Measurements from ENCODE around the gene NCAPD2.

DNA sequence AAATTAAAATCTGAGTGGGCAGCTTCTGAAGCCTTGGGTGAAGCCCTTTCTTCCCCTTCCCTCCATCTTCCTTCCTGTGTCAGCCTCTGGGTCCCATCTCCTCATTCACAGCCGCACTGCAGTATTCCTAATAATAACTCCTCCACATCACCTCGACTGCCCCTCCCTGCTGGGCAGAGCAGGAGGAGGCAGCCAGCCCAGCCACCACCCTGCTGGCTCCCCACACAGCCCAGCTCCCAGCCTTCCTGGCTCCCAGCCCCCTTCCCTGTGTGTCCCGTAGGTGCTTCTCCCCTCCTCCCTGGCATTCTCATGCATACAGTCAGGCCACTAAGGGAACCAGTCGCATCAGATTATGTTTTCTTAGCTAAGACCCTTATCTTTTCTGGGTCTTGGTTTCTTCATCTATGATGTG lies 58.2 kb downstream of the NCAPD2 start:
- TF ChIP-seq, protein P1, sequence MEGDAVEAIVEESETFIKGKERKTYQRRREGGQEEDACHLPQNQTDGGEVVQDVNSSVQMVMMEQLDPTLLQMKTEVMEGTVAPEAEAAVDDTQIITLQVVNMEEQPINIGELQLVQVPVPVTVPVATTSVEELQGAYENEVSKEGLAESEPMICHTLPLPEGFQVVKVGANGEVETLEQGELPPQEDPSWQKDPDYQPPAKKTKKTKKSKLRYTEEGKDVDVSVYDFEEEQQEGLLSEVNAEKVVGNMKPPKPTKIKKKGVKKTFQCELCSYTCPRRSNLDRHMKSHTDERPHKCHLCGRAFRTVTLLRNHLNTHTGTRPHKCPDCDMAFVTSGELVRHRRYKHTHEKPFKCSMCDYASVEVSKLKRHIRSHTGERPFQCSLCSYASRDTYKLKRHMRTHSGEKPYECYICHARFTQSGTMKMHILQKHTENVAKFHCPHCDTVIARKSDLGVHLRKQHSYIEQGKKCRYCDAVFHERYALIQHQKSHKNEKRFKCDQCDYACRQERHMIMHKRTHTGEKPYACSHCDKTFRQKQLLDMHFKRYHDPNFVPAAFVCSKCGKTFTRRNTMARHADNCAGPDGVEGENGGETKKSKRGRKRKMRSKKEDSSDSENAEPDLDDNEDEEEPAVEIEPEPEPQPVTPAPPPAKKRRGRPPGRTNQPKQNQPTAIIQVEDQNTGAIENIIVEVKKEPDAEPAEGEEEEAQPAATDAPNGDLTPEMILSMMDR (IDR thresholded peaks at IDR 0.05): no peak
- TF ChIP-seq POLR2AphosphoS5 (IDR thresholded peaks at IDR 0.05) (no peak), POLR2A (IDR thresholded peaks at IDR 0.05) (no peak)
